Osteocyte (in vitro differentiated cells): ENCODE measurements around the gene ITGBL1. TPM values are rescaled to one million over a fixed set of nuclear protein-coding genes. Genes with fewer than 3 reads are reported as not detected.

Experiments
- DNase-seq: peaks from one replicate; pipeline ENCODE4 v3.0.0; 2021; ENCODE audit warnings: mixed read lengths; ENCODE audit not compliant: unreplicated experiment; ENCODE audit errors: extremely low spot score
- H3K27ac Mint-ChIP-seq: one replicate; pipeline ENCODE4 v1.8.0; 2021; ENCODE audit warnings: mild to moderate bottlenecking, mixed read lengths; ENCODE audit not compliant: unreplicated experiment
- H3K27me3 Mint-ChIP-seq: one replicate; pipeline ENCODE4 v1.8.0; 2021; ENCODE audit warnings: mixed read lengths; ENCODE audit not compliant: unreplicated experiment
- H3K36me3 Mint-ChIP-seq: one replicate; pipeline ENCODE4 v1.8.0; 2021; ENCODE audit warnings: mixed read lengths; ENCODE audit not compliant: unreplicated experiment
- H3K4me1 Mint-ChIP-seq: one replicate; pipeline ENCODE4 v1.8.0; 2021; ENCODE audit warnings: mixed read lengths; ENCODE audit not compliant: unreplicated experiment
- H3K4me3 Mint-ChIP-seq: one replicate; pipeline ENCODE4 v1.8.0; 2021; ENCODE audit warnings: mild to moderate bottlenecking, moderate library complexity, mixed read lengths; ENCODE audit not compliant: unreplicated experiment
- H3K9me3 Mint-ChIP-seq: one replicate; pipeline ENCODE4 v1.8.0; 2021; ENCODE audit warnings: mixed read lengths; ENCODE audit not compliant: unreplicated experiment
- CTCF ChIP-seq: fragments of 200-600 bp; sonication (generic); IDR thresholded peaks from 2 replicates; pipeline ENCODE4 v1.5.0; 2021; ENCODE audit warnings: antibody characterized with exemption, mild to moderate bottlenecking, moderate library complexity
- total RNA-seq: library from RNA; stranded (reverse); gene quantifications from 2 replicates; pipeline ENCODE4 v1.2.1, GENCODE V29; 2021

The ITGBL1 gene
- total RNA-seq, 1 donor from 2014 or later, result 1,450 TPM

DNA sequence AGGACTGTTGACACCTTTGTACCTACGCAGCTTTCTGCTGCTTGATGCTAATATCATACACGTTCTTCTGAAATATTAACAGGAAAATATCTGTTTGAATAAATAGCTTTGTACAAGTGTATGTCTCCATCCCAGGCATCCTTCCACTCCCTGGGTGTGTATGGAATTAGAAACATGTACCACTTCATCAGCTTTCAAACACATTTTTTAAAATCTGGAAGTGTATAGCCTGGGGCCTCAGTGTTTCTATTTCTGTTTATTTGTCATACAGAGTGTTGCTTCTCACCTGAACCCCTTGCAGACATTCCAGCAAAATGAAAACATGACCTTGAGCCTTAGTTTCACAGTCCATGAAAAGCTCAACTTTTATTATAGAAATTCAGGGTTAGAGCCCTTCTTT, 168.6 kb downstream of the ITGBL1 start:
- TF ChIP-seq CTCF, result no peak
- Mint-ChIP-seq H3K9me3 (no peaks in the 10 kb centered on the region), H3K27ac (no peak overlapping the region), H3K36me3 (peaks cover 51% of the 10 kb centered on the region), H3K4me1 (peaks cover 53% of the 10 kb centered on the region), H3K4me3 (no peak overlapping the region), H3K27me3 (no peaks in the 10 kb centered on the region)
- DNase-seq, result no peak

- DNase-seq, result no peak
- peak overlapping the region; percentile 84 for H3K27ac Mint-ChIP-seq
- peaks cover 74% of the 10 kb centered on the region for H3K4me1 Mint-ChIP-seq
- H3K4me3 Mint-ChIP-seq, result peak overlapping the region; percentile 20
- TF ChIP-seq CTCF, result no peak
- no peaks in the 10 kb centered on the region for H3K9me3 Mint-ChIP-seq
- no peaks in the 10 kb centered on the region for H3K27me3 Mint-ChIP-seq
- peaks cover 51% of the 10 kb centered on the region for H3K36me3 Mint-ChIP-seq
These were observed 171.2 kb downstream of the ITGBL1 start for GRCh38 chr13:101623470-101624209.

GRCh38 chr13:101624210-101624922, 171.9 kb downstream of the ITGBL1 start:
- H3K27me3 Mint-ChIP-seq, result no peaks in the 10 kb centered on the region
- DNase-seq, result no peak
- H3K36me3 Mint-ChIP-seq, result peaks cover 49% of the 10 kb centered on the region
- peak overlapping the region; percentile 84 for H3K27ac Mint-ChIP-seq
- no peak for TF ChIP-seq CTCF
- H3K4me3 Mint-ChIP-seq, result peak overlapping the region; percentile 20
- H3K9me3 Mint-ChIP-seq, result no peaks in the 10 kb centered on the region
- H3K4me1 Mint-ChIP-seq, result peaks cover 76% of the 10 kb centered on the region

- no peak for TF ChIP-seq CTCF
- peak overlapping the region; percentile 84 for H3K27ac Mint-ChIP-seq
- no peak for DNase-seq
These were observed 172.5 kb downstream of the ITGBL1 start for GRCh38 chr13:101624981-101625380.

DNA sequence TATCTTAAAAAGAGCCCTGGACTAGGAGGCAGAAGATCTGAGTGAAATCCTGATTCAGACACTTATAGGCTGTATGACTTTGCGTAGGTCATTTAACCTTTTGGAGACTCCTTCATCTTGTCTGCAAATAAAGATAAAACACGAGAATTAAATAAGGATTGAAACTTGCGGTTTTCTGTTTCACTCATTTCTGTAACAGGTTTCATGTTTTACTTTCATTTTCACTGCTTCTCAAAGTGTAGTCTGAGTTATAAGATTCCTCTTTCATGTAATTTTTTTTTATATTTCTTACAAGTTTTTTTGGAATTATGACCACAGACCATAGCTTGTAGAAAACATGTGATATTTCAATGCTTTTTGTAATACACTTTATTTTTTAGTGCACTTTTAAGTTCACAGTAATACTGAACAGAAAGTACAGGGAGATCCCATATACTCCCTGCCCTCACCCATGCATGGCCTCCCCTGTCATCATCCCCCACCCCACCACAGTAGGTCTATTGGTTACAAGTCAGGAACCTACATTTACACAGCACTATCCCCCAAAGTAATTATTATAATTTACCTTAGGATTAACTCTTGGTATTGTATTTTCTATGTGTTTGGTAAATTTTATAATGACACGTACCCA, 174.6 kb downstream of the ITGBL1 start:
- peaks cover 71% of the 10 kb centered on the region for H3K4me1 Mint-ChIP-seq
- H3K27me3 Mint-ChIP-seq, result no peaks in the 10 kb centered on the region
- H3K27ac Mint-ChIP-seq, result peak overlapping the region; percentile 94
- H3K9me3 Mint-ChIP-seq, result no peaks in the 10 kb centered on the region
- H3K4me3 Mint-ChIP-seq, result peak overlapping the region; percentile 69
- DNase-seq, result no peak
- peaks cover 46% of the 10 kb centered on the region for H3K36me3 Mint-ChIP-seq
- TF ChIP-seq CTCF, result no peak

More at GRCh38 chr13:101624981-101625380, 172.5 kb downstream of the ITGBL1 start:
- Mint-ChIP-seq H3K36me3 (peaks cover 47% of the 10 kb centered on the region), H3K4me1 (peaks cover 75% of the 10 kb centered on the region), H3K4me3 (no peak overlapping the region), H3K9me3 (no peaks in the 10 kb centered on the region), H3K27me3 (no peaks in the 10 kb centered on the region)
